Ishikawa (cell line): Measurements from ENCODE around the gene SMIM17.

Experiments used
- CEBPB ChIP-seq: IDR thresholded peaks from 2 replicates; pipeline ENCODE4 v1.6.1; 2012
- CREB1 ChIP-seq: IDR thresholded peaks from 2 replicates; pipeline ENCODE4 v1.6.1; 2012; ENCODE audit warnings: low read depth
- EGR1 ChIP-seq: IDR thresholded peaks from 2 replicates; pipeline ENCODE4 v1.6.1; 2012
- EP300 ChIP-seq: IDR thresholded peaks from 2 replicates; pipeline ENCODE4 v1.6.1; 2012; ENCODE audit warnings: borderline replicate concordance
- FOXM1 ChIP-seq: IDR thresholded peaks from 2 replicates; pipeline ENCODE4 v1.6.1; 2012; ENCODE audit warnings: low read depth, borderline replicate concordance
- MAX ChIP-seq: IDR thresholded peaks from 2 replicates; pipeline ENCODE4 v1.6.1; 2012
- NFIC ChIP-seq: IDR thresholded peaks from 2 replicates; pipeline ENCODE4 v1.6.1; 2012
- RAD21 ChIP-seq: IDR thresholded peaks from 2 replicates; pipeline ENCODE4 v1.6.1; 2012; ENCODE audit warnings: low read depth
- REST ChIP-seq: IDR thresholded peaks from 2 replicates; pipeline ENCODE4 v1.6.1; 2012; ENCODE audit warnings: low read depth, mild to moderate bottlenecking
- TAF1 ChIP-seq: IDR thresholded peaks from 2 replicates; pipeline ENCODE4 v1.6.1; 2012; ENCODE audit warnings: low read depth, mild to moderate bottlenecking
- TCF12 ChIP-seq: IDR thresholded peaks from 2 replicates; pipeline ENCODE4 v1.6.1; 2012; ENCODE audit warnings: low read depth
- TEAD4 ChIP-seq: IDR thresholded peaks from 2 replicates; pipeline ENCODE4 v1.6.1; 2012
- USF1 ChIP-seq: IDR thresholded peaks from 2 replicates; pipeline ENCODE4 v1.6.1; 2012
- YY1 ChIP-seq: IDR thresholded peaks from 2 replicates; pipeline ENCODE4 v1.6.1; 2012; ENCODE audit warnings: low read depth
- ZBTB7A ChIP-seq: IDR thresholded peaks from 2 replicates; pipeline ENCODE4 v1.6.1; 2012; ENCODE audit warnings: low read depth

SMIM17 gene

GRCh38 chr19:56690670-56691069 lies 47.7 kb downstream of the SMIM17 start:
- TF ChIP-seq CREB1 (no peak), FOXM1 (no peak), RAD21 (no peak), ZBTB7A (no peak), REST (no peak), NFIC (no peak), TAF1 (no peak), TEAD4 (no peak), EGR1 (no peak), EP300 (no peak), YY1 (no peak)

GRCh38 chr19:56692206-56692895 lies 49.4 kb downstream of the SMIM17 start:
- no peak for TF ChIP-seq CEBPB
- no peak for TF ChIP-seq YY1
- no peak for TF ChIP-seq TCF12
- no peak for TF ChIP-seq USF1
- TF ChIP-seq TEAD4, result no peak
- TF ChIP-seq FOXM1, result no peak
- no peak for TF ChIP-seq TAF1
- TF ChIP-seq CREB1, result no peak
- no peak for TF ChIP-seq ZBTB7A
- no peak for TF ChIP-seq REST
- no peak for TF ChIP-seq RAD21
- no peak for TF ChIP-seq EGR1
- TF ChIP-seq NFIC, result no peak
- no peak for TF ChIP-seq EP300
- no peak for TF ChIP-seq MAX

GRCh38 chr19:56699552-56699951 lies 56.6 kb downstream of the SMIM17 start:
- TF ChIP-seq FOXM1, result no peak

- no peak for TF ChIP-seq TAF1
- TF ChIP-seq CREB1, result no peak
- no peak for TF ChIP-seq RAD21
- no peak for TF ChIP-seq YY1
- TF ChIP-seq CEBPB, result no peak
- no peak for TF ChIP-seq USF1
- TF ChIP-seq ZBTB7A, result no peak
- no peak for TF ChIP-seq EP300
- no peak for TF ChIP-seq EGR1
Measured at GRCh38 chr19:56701895-56702294, 58.9 kb downstream of the SMIM17 start.

- TF ChIP-seq USF1, result no peak
- peak; percentile 82 for TF ChIP-seq REST
Measured at GRCh38 chr19:56705939-56706338, 63.0 kb downstream of the SMIM17 start.
